ENCODE measurements around the gene ATG101. TPM values are rescaled to one million over a fixed set of nuclear protein-coding genes. Genes with fewer than 3 reads are reported as not detected.

Gene ATG101
- total and polyA plus RNA-seq, 2 of the 13 experiments (the other 11 are each of a cell fraction or from before 2014, with no cell fraction given) = 58.2 to 67.7 TPM

GRCh38 chr12:52054833-52055730 is 14.7 kb upstream of the ATG101 start:
- in situ Hi-C loops (cut with HindIII; ENCODE audit: extremely low pct_ligation_motif_present, low pct_unique_long_range_greater_than_20kb) (no loop called here), intact Hi-C loops (cut with micrococcal nuclease; ENCODE audit: unreplicated experiment) (no loop called here)
- Histone ChIP-seq H3K27me3 (ENCODE audit: control insufficient read depth in 1 of 2, insufficient read depth in 2 of 2, low read length in 2 of 2) (no peaks in the 10 kb centered on the region), H3K36me3 (replicated peaks in 1 of 2; ENCODE audit: control insufficient read depth in 1 of 2, insufficient read depth in 2 of 2, low read length in 2 of 2) (peaks cover 9 to 39% of the 10 kb centered on the region in 2 experiments), H3K9me3 (ENCODE audit: low read length) (no peaks in the 10 kb centered on the region), H3K4me2 (ENCODE audit: low read depth, low read length) (no peak overlapping the region), H3K79me2 (ENCODE audit: insufficient read depth, low read length) (peaks cover 21% of the 10 kb centered on the region), H3K4me3 (replicated peaks in 1 of 3; ENCODE audit: insufficient read depth in 1 of 3, low read depth in 2 of 3, low read length in 3 of 3) (no peak overlapping the region), H3K9ac (ENCODE audit: insufficient read depth, low read depth, low read length) (no peak overlapping the region), H3K4me1 (ENCODE audit: insufficient read depth, low read length) (peaks cover 23% of the 10 kb centered on the region), H4K20me1 (ENCODE audit: insufficient read depth, low read length) (peaks cover 7% of the 10 kb centered on the region; the same call in 1 of the 2 replicates), H3K27ac (ENCODE audit: extremely low read length, insufficient read depth, low read length) (no peak overlapping the region), H2AFZ (ENCODE audit: low read length) (no peak overlapping the region)
- FAIRE-seq (no peak), DNase-seq (ENCODE audit: low spot score) (no peak), ATAC-seq (no peak)
- no TSS peak for BruUV-seq (replicated peaks)
- 94% methylated on average over 13 of the region's 21 CpGs for WGBS (ENCODE audit: low lambda C conversion rate)
- CTCF ChIA-PET (ENCODE audit: low intra/inter-chr PET ratio, low total read pairs) = no interaction called here
- TF ChIP-seq KLF6 (CRISPR knock-in tag; IDR thresholded peaks at IDR 0.05) (no peak), POLR2A (IDR thresholded peaks at IDR 0.05; ENCODE audit: insufficient read depth in 1 of 2, low read depth in 2 of 2, low read length in 2 of 2) (peak in 1 of 2 experiments; percentile 19; a peak in 1 of 4 replicates), EEA1 (CRISPR knock-in tag; IDR thresholded peaks at IDR 0.05; ENCODE audit: borderline replicate concordance) (no peak)
- POLR2A ChIA-PET = interaction anchor here (0.7 kb wide), 1 partner anchor 12 kb away, joined by 3 read pairs; no protein-coding TSS in a partner anchor

- ATAC-seq (no peak), FAIRE-seq (no peak), DNase-seq (ENCODE audit: low spot score) (no peak)
- no peak overlapping the region for H3K4me3 ChIP-seq (replicated peaks in 1 of 3; ENCODE audit: insufficient read depth in 1 of 3, low read depth in 2 of 3, low read length in 3 of 3)
- no peak for TF ChIP-seq ZSCAN21 (CRISPR knock-in tag; IDR thresholded peaks at IDR 0.05; ENCODE audit: borderline replicate concordance)
- TF ChIP-seq AGO1 (IDR thresholded peaks at IDR 0.05; ENCODE audit: low read depth, low read length, poor library complexity, severe bottlenecking) = peak; percentile 98
- peak; percentile 42 for TF ChIP-seq AGO2 (optimal IDR thresholded peaks at IDR 0.05; ENCODE audit: low read depth, low read length)
- no TSS peak for BruUV-seq (replicated peaks)
- no peaks in the 10 kb centered on the region for H3K9me3 ChIP-seq (ENCODE audit: low read length)
- no peaks in the 10 kb centered on the region for H3K27me3 ChIP-seq (ENCODE audit: control insufficient read depth in 1 of 2, insufficient read depth in 2 of 2, low read length in 2 of 2)
- no peak overlapping the region for H2AFZ ChIP-seq (ENCODE audit: low read length)
- peaks cover 21% of the 10 kb centered on the region for H3K79me2 ChIP-seq (ENCODE audit: insufficient read depth, low read length)
- intact Hi-C loops (cut with micrococcal nuclease; ENCODE audit: unreplicated experiment) = no loop called here
- POLR2A ChIA-PET = no interaction called here
- H3K36me3 ChIP-seq (replicated peaks in 1 of 2; ENCODE audit: control insufficient read depth in 1 of 2, insufficient read depth in 2 of 2, low read length in 2 of 2) = peaks cover 9 to 39% of the 10 kb centered on the region in 2 experiments
- H3K4me1 ChIP-seq (ENCODE audit: insufficient read depth, low read length) = peaks cover 28% of the 10 kb centered on the region
- WGBS (ENCODE audit: low lambda C conversion rate) = 96% methylated on average over 25 of the region's 27 CpGs
- in situ Hi-C loops (cut with HindIII; ENCODE audit: extremely low pct_ligation_motif_present, low pct_unique_long_range_greater_than_20kb) = no loop called here
- CTCF ChIA-PET (ENCODE audit: low intra/inter-chr PET ratio, low total read pairs) = no interaction called here
- no peak overlapping the region for H3K27ac ChIP-seq (ENCODE audit: extremely low read length, insufficient read depth, low read length)
- H3K4me2 ChIP-seq (ENCODE audit: low read depth, low read length) = no peak overlapping the region
- no peak overlapping the region for H3K9ac ChIP-seq (ENCODE audit: insufficient read depth, low read depth, low read length)
- H4K20me1 ChIP-seq (ENCODE audit: insufficient read depth, low read length) = peaks cover 7% of the 10 kb centered on the region; the same call in 1 of the 2 replicates
Measured at GRCh38 chr12:52055731-52056711, 13.8 kb upstream of the ATG101 start.

All from HepG2 (cell line).